Activated gamma-delta T cell (primary cell): ENCODE measurements around the gene PHOX2B.

Experiments
- DNase-seq: peaks from one replicate; lab custom pipeline; 2025; lab: John Stamatoyannopoulos, UW
- total RNA-seq, 2 donors: gene quantifications; one replicate each; lab custom pipeline; 2026; lab: John Stamatoyannopoulos, UW

The PHOX2B gene
- 0 reads per million in 2 donors for total RNA-seq

- no peak for DNase-seq
Observed at GRCh38 chr4:41748571-41749475, at the start of gene PHOX2B. Gene PHOX2B, minus strand, starts transcription at chr4:41748725. Its CDS starts 115 bp downstream, at chr4:41748610.

- DNase-seq: no peak
Observed at GRCh38 chr4:41797260-41797659, 48.7 kb upstream of the PHOX2B start.

DNA sequence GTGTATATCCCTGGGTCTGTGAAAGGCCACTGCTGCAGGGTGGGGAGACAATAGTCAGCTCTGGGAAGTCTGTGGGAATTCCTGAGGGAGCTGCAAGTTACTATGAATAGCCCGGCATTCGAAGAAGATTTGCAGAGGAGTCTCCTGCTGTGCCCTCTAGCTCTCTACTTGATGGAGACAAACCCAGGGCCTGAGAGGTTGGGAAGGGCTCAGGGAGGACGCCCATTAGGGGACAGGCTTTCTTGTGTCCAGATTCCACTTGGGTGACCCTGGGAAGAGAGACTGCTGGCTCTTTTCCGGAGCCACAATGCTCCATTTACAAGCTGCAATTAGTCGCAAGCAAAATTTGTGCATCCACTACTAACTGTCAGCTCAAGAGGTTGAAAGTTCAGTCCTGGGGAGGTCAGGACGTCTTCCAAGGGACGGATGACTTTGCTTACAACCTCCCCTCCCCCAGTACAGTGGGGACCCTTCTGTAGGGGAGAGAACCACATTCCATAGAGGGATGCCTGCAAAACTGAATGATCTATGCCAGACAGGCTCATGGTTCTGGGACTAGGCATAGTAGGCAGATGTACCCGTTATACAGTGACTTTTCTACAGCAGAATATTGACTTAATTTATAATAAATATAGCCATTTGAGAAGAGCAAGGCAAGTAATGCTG is 48.2 kb upstream of the PHOX2B start:
- no peak for DNase-seq

DNA sequence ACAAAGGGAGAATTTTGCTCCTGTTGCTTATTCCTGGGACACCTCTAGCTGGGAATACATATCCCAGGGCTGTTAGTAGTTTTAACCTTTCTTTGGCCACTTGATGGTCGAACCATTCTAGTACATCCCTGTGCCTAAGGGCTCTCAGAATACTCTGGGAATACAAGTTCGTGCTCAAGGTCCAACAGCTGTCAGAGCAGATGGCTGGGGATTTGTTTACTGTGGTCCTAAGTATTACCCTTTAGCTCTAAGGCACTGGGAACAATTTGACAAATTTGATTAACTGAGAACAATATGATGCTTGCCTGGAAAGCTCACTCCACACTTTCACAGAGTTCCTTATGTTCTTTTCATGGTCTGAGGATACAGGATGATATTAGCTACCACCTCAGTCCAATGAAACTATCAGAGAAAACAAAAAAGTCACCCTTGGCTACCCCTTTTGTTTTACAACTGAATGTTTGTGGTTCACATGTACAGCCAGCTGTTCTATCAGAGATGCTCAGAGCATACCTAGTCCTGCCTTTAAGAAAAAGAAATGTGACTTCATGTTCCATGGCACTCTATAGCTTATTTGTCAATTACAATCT is 47.4 kb upstream of the PHOX2B start:
- no peak for DNase-seq

GRCh38 chr4:41792166-41792565 is 43.6 kb upstream of the PHOX2B start:
- DNase-seq: no peak

GRCh38 chr4:41791557-41791956 is 43.0 kb upstream of the PHOX2B start:
- DNase-seq: no peak

GRCh38 chr4:41787931-41788330 is 39.4 kb upstream of the PHOX2B start:
- DNase-seq: no peak

DNA sequence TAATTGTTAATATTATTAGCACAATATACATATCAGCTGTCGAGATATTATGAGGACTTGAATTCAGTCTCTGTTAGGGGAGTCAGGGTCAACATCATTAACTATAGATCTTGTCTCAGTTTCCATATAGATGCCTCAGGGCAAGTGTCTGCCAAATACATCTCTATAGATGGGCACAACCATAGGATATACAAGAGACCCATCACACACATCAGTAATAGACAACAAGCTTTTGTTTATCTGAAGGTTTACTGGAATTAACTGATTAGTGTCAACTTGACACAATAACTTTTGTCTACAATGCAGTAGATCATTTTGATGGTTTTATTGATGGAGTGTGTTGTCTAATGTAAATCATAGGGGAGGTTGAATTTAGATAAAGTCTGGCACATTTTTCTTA is 37.1 kb upstream of the PHOX2B start:
- no peak for DNase-seq

DNA sequence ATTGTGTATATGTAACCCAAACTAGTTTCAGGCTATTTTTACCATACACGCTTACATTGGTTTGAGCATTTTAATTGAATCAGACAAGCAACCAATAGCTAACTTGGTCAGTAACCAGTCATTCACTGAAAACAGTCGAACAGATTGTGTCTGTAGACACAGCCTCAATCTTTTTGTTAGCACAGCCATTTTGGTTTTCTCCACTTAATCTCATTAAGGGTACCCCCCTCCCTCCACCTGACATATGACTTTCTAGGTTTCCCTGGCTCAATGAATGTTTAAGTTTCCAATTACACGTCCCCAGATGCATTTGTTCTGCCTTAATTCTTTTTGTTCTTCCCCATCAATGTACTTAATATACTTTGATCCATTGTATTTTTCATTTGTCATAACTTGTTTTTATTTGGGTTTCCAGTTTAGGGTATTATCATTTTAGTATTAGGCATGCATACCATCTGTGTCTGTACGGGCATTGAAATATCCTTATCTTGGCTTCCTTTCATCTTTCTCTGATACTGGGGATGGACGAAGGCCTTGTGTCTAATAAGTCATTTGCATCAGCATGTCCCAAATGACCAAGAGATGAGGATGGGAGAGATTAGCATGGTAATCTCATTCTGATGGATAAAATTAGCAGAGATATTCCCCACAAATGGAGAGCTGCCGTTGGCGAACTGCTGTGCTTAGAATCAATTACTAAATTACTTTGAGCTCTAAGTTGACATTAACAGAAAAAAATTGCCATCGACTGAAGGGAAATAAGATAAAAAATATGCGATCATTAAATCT is 35.9 kb upstream of the PHOX2B start:
- no peak for DNase-seq

GRCh38 chr4:41776466-41776865 is 27.9 kb upstream of the PHOX2B start:
- no peak for DNase-seq

DNA sequence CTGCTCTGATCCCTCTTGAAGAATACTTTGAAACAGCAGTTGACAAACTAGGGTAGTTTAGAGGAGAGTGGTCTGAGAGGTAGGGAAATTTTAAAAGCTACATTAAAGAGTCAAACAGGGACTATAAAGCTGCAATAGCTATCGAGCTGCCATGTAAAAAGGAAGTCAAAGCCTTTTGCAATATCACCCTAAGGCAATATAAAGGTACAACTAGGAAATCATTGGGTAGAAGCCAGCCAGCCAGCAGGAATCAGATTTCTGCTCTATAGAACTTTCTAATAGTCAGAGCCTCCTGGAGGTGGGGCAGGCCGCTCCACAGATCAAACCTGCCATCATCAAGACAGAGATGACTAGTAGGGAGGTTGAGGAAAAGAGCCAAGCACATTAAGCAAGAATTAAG is 15.2 kb upstream of the PHOX2B start:
- DNase-seq: no peak

GRCh38 chr4:41758884-41759283 is 10.4 kb upstream of the PHOX2B start:
- DNase-seq: no peak

DNA sequence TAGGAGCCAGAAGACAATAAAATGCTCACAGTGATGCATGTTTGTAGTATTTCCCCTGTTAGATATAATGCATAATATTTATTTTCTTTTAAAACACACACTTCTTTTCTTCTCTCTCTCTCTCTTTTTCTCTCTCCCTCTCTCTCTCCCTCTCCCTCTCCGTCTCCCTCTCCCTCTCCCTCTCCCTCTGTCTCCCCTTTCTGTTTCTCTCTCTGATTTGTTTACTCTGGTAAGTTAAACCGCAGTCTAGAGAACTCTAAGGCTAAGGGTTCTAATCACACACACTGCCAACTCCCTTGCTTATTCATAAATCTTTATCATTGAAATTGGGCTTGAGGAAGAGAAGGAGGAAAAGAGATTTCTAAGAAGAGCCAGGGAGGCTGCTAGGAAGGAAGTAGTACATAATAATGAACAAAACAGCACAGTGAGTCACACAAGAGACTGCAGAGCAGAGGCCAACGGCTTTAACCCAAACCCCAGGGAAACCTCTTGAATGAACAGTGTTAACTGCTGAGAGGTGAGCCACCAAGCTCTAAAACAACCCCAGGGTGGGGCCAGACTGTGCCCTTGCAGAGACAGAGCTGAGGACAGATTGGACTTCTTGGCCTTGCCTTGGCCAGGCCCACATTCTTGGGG is 9.1 kb upstream of the PHOX2B start:
- no peak for DNase-seq

GRCh38 chr4:41753942-41754341 is 5.4 kb upstream of the PHOX2B start:
- DNase-seq: no peak

- no peak for DNase-seq
Observed at GRCh38 chr4:41752081-41752836, 3.7 kb upstream of the PHOX2B start.

- no peak for DNase-seq
Observed at GRCh38 chr4:41751449-41752061, 3.0 kb upstream of the PHOX2B start.

- DNase-seq: no peak
Observed at GRCh38 chr4:41750626-41751448, 2.3 kb upstream of the PHOX2B start.

DNA sequence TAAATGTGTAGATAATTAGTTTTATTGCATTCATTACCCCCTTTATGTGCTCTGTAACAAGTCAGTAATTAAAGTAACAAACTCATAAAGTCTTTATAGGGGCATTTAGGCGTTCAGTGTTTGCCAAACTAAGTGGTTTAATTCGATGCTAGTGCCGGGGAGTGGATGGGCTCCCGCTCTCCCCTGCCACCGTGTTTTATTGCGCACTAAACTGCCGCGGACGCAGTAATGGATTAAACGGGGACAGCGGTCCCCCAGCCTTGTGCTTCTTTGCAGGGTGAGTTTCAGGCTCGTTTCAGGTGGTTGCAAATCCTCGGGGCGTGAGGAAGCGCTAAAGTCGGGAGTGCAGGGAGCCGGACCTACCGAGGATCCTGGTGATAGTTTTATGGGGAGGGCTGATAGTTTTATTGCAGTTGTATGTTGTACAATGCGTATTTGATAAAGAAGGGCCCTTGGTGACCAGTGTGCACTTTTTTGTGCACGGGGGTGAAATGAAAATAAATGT is 1.6 kb upstream of the PHOX2B start:
- no peak for DNase-seq

- DNase-seq: no peak
Observed at GRCh38 chr4:41749631-41750039, 1.1 kb upstream of the PHOX2B start.
